Suprapubic skin (tissue), 3 donors: ENCODE results near the gene SLC16A8.

Source experiments
- CTCF ChIP-seq, 2 donors: fragments of 200-600 bp in 1 of 2; fragments of 450-650 bp in 1 of 2; sonication (generic) in 1 of 2; IDR thresholded peaks; one replicate each; pipeline ENCODE4 v1.5.1; 2016 to 2019; ENCODE audit warnings: antibody characterized with exemption in 2 of 2, mild to moderate bottlenecking in 1 of 2, moderate library complexity in 1 of 2
- EP300 ChIP-seq: sonication (generic); formaldehyde crosslinking; IDR thresholded peaks from one replicate; pipeline ENCODE4 v1.6.1; 2017; ENCODE audit warnings: antibody characterized with exemption

GRCh38 chr22:38085501-38085900 lies 1.5 kb upstream of the SLC16A8 start:
- TF ChIP-seq CTCF (IDR thresholded peaks at IDR 0.05) (no peak), EP300 (no peak)
